Peyer's patch (tissue), 4 donors: ENCODE results near the gene CAV3. TPM values are rescaled to one million over a fixed set of nuclear protein-coding genes. Genes with fewer than 3 reads are reported as not detected.

Experiments used
- DNase-seq, 3 donors: peaks; one replicate each; pipeline ENCODE4 v3.0.0-alpha.2; 2017 to 2019
- H3K27ac ChIP-seq, 4 donors: fragments of 200-600 bp; sonication (generic); one replicate each; pipeline ENCODE4 v1.5.1; 2016 to 2019
- H3K27me3 ChIP-seq, 2 donors: fragments of 200-600 bp; sonication (generic); one replicate each; pipeline ENCODE4 v1.5.1; 2019
- H3K36me3 ChIP-seq, 3 donors: fragments of 200-600 bp; sonication (generic); one replicate each; pipeline ENCODE4 v1.5.1; 2016 to 2019
- H3K4me1 ChIP-seq, 4 donors: fragments of 200-600 bp; sonication (generic); one replicate each; pipeline ENCODE4 v1.5.1; 2016 to 2019
- H3K4me3 ChIP-seq, 4 donors: fragments of 200-600 bp; sonication (generic); 1 replicate in 3 of 4; 2 replicates in 1 of 4; pipeline ENCODE4 v1.5.1; 2016 to 2019; ENCODE audit warnings: mild to moderate bottlenecking in 1 of 4
- H3K9me3 ChIP-seq, 4 donors: fragments of 200-600 bp; sonication (generic); one replicate each; pipeline ENCODE4 v1.5.1; 2016 to 2019; ENCODE audit warnings: mild to moderate bottlenecking in 1 of 4
- CTCF ChIP-seq, 6 experiments: fragments of 450-650 bp in 4 of 6; fragments of 200-600 bp in 2 of 6; sonication (generic) in 1 of 6; IDR thresholded peaks; one replicate each; pipeline ENCODE4 v1.5.1; 2017 to 2019; ENCODE audit warnings: antibody characterized with exemption in 6 of 6, mild to moderate bottlenecking in 3 of 6, moderate library complexity in 1 of 6
- POLR2A ChIP-seq, 2 donors: fragments of 450-650 bp; IDR thresholded peaks; one replicate each; pipeline ENCODE4 v1.5.1; 2017; ENCODE audit warnings: antibody characterized with exemption in 2 of 2, mild to moderate bottlenecking in 2 of 2, moderate library complexity in 2 of 2
- total RNA-seq, 4 donors: library from RNA; depleted of rRNA; stranded (reverse); fragments of >200 nt; gene quantifications; one replicate each; pipeline ENCODE4 v1.1.0, GENCODE V29; 2016

Gene CAV3
- total RNA-seq, 4 donors from 2014 or later, result not detected

GRCh38 chr3:8756671-8757070, 23.1 kb downstream of the CAV3 start:
- TF ChIP-seq POLR2A (IDR thresholded peaks at IDR 0.05) (no peak), CTCF (IDR thresholded peaks at IDR 0.05) (no peak)
- H3K36me3 ChIP-seq, result no peaks in the 10 kb centered on the region
- H3K27ac ChIP-seq, result no peak overlapping the region
- no peaks in the 10 kb centered on the region for H3K4me1 ChIP-seq
- no peaks in the 10 kb centered on the region for H3K9me3 ChIP-seq
- H3K27me3 ChIP-seq, result no peaks in the 10 kb centered on the region
- DNase-seq, result no peak
- H3K4me3 ChIP-seq, result no peak overlapping the region

- no peaks in the 10 kb centered on the region for H3K36me3 ChIP-seq
- H3K4me1 ChIP-seq, result no peaks in the 10 kb centered on the region
- H3K27me3 ChIP-seq, result no peaks in the 10 kb centered on the region
- TF ChIP-seq CTCF (IDR thresholded peaks at IDR 0.05) (no peak), POLR2A (IDR thresholded peaks at IDR 0.05) (no peak)
- H3K9me3 ChIP-seq, result no peaks in the 10 kb centered on the region
- DNase-seq, result no peak
- H3K27ac ChIP-seq, result no peak overlapping the region
- H3K4me3 ChIP-seq, result no peak overlapping the region
Measured at GRCh38 chr3:8757551-8758518, 24.2 kb downstream of the CAV3 start.

DNA sequence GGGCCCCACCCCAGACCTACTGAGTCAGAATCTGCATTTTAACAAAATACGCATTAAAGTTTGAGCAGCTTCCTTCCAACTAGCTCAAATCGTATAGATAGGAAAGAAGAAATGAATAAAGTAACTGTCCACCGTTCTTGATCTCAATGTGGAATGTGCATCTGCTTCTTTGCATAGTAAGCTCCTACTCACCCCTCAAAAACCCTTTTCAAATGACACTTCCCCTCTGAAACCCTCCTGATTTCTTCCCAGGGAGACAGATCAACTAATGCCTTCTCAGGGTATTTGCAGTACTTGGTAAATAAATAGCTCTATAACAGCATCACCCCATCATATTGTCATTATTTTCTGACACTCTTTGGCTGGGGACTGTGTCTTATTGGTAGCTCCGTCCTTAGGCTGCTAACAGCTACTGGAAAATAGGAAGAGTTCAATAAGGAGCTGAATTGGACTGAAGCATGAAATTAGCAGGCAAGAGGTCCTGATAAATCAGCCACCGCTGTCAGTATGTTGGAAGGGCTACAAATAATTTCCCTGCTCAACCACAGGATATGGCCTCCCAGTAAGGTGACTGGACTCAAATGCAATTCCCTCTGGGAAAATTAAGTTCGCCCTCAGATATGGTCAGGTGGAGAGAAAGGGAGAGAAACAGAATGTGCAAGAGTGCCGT, 25.6 kb downstream of the CAV3 start:
- H3K27me3 ChIP-seq, result no peaks in the 10 kb centered on the region
- no peak overlapping the region for H3K4me3 ChIP-seq
- H3K4me1 ChIP-seq, result no peaks in the 10 kb centered on the region
- TF ChIP-seq CTCF (IDR thresholded peaks at IDR 0.05) (no peak), POLR2A (IDR thresholded peaks at IDR 0.05) (no peak)
- H3K9me3 ChIP-seq, result no peaks in the 10 kb centered on the region
- no peaks in the 10 kb centered on the region for H3K36me3 ChIP-seq
- DNase-seq, result no peak
- no peak overlapping the region for H3K27ac ChIP-seq

DNA sequence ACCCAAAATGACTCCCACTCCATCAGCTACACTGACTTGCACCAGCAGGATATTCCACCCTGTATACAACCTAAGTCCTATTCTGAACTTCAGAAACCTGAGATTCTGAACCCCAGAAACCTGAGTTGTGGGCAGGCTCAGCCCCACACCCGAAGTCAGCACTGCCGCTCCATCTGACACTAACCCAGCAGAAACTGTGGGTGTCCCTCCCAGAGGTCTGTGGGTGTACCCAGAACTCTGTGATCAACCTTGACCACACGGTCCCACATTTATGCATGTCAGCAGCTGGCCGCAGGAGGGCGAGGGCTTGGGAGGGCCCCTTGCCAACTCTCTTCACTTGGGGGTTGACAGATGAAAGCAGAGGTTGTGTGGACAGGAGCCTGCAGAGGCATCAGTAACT, 26.5 kb downstream of the CAV3 start:
- no peaks in the 10 kb centered on the region for H3K9me3 ChIP-seq
- TF ChIP-seq POLR2A (IDR thresholded peaks at IDR 0.05) (no peak), CTCF (IDR thresholded peaks at IDR 0.05) (no peak)
- H3K27ac ChIP-seq, result no peak overlapping the region
- no peaks in the 10 kb centered on the region for H3K27me3 ChIP-seq
- H3K36me3 ChIP-seq, result no peaks in the 10 kb centered on the region
- H3K4me1 ChIP-seq, result no peaks in the 10 kb centered on the region
- no peak for DNase-seq
- H3K4me3 ChIP-seq, result no peak overlapping the region

- Histone ChIP-seq H3K4me1 (no peaks in the 10 kb centered on the region), H3K4me3 (no peak overlapping the region), H3K9me3 (no peaks in the 10 kb centered on the region), H3K27me3 (no peaks in the 10 kb centered on the region), H3K36me3 (no peaks in the 10 kb centered on the region), H3K27ac (no peak overlapping the region)
- no peak for DNase-seq
- no peak for TF ChIP-seq CTCF (IDR thresholded peaks at IDR 0.05)
- no peak for TF ChIP-seq POLR2A (IDR thresholded peaks at IDR 0.05)
Measured at GRCh38 chr3:8760506-8760905, 26.9 kb downstream of the CAV3 start.
